Dermis blood vessel endothelial cell (primary cell): ENCODE measurements around the gene DNER. TPM values are rescaled to one million over a fixed set of nuclear protein-coding genes. Genes with fewer than 3 reads are reported as not detected.
A peak's percentile ranks its signal among the peaks of the same experiment; 100 is the strongest.
"Not testable (repeated sequence)": the region's sequence is repeated elsewhere in the genome, so short reads cannot be mapped to it uniquely, and the experiment has no call there.

Experiments used
- DNase-seq: peaks from one replicate; pipeline ENCODE4 v3.0.0; 2010
- total RNA-seq: library from RNA; depleted of rRNA; stranded (reverse); fragments of >200 nt; gene quantifications from 2 replicates; pipeline ENCODE4 v1.2.3, GENCODE V29; 2014

DNER gene
- total RNA-seq, 1 donor from 2014 or later: not detected

GRCh38 chr2:229616433-229616832, 97.9 kb downstream of the DNER start:
- no peak for DNase-seq

DNA sequence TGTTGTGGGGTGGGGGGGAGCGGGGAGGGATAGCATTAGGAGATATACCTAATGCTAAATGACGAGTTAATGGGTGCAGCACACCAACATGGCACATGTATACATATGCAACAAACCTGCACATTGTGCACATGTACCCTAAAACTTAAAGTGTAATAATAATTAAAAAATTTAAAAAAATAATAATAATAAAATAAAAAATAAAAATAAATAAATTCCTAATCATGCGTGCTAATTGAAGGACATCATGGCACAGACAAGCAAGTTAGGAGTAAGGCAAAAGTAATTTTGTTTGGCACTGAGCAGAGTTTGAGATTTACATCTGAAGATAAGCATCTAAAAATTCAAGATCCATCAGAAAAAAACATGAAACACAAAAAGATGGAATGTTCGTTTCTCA, 100.3 kb downstream of the DNER start:
- DNase-seq: not testable (repeated sequence)

DNA sequence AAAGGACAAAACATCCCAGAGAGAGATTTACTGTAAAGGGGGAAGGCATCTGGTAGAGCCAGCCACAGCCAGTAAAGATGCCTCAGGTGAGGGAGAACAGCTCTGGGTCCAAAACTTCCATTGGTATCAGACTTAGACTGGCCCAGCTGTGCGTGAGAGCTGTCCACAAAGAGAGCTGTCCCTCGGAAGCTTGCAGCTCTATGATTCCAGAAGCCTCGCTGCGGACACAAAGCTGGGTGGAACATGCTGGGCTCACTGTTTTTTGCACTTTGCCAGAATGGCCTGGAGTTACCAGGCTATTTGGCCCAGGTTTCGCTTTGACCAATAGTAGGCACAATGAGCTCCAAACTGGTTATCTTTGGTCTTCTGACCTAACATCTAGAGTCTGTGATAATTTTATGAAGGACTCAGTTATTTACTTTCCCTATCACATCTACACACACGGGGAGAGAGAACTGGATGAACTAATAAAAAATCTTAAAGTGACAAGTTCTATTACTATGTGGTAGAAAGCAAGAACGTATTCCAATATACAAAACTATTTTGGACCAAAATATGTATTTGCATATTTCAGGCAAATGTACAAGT, 101.9 kb downstream of the DNER start:
- no peak for DNase-seq

DNA sequence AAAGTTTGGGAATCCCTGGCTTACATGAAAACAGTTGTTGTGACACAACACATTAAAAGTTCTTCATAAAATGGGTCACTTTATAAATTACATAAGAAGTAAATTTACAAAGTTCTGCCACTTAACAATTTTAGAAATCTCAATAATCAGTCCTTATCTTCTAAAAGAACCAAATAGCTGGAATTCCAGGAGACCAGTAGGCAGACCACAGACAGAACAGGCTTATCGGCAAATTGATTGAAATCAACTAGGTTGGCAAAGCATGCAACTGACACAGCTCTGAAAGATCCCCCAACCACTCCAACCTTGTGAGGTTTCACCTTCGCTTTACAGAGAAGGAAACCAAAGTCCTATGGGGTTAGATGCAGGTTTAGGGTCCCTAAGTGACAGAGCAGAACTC, 103.0 kb downstream of the DNER start:
- no peak for DNase-seq

- peak; percentile 10 for DNase-seq
Observed at GRCh38 chr2:229610872-229611271, 103.5 kb downstream of the DNER start.

GRCh38 chr2:229610333-229610732, 104.0 kb downstream of the DNER start:
- peak; percentile 42 for DNase-seq

DNA sequence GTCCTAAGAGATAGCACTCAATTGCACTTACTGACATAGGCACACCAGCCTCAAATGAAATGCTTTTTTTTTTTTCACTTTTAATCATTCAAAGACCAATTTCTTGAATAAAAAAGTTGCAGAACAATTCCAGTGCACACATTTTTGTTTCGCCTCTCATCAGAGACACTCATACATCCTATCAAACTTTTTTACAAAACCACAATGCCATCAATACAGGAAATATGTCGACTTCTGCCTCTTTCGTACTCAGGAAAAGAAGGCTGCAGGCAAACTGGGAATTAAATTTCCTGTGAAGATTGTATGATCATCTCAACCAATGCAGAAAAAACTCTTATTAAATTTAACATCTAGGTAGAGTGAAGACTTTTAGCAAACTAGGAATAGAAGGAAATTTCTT, 112.4 kb downstream of the DNER start:
- DNase-seq: no peak

- no peak for DNase-seq
Observed at GRCh38 chr2:229601396-229601795, 113.0 kb downstream of the DNER start.

GRCh38 chr2:229598227-229598626, 116.1 kb downstream of the DNER start:
- DNase-seq: no peak

- DNase-seq: no peak
Observed at GRCh38 chr2:229596796-229597195, 117.6 kb downstream of the DNER start.

- no peak for DNase-seq
Observed at GRCh38 chr2:229591611-229592010, 122.7 kb downstream of the DNER start.

DNA sequence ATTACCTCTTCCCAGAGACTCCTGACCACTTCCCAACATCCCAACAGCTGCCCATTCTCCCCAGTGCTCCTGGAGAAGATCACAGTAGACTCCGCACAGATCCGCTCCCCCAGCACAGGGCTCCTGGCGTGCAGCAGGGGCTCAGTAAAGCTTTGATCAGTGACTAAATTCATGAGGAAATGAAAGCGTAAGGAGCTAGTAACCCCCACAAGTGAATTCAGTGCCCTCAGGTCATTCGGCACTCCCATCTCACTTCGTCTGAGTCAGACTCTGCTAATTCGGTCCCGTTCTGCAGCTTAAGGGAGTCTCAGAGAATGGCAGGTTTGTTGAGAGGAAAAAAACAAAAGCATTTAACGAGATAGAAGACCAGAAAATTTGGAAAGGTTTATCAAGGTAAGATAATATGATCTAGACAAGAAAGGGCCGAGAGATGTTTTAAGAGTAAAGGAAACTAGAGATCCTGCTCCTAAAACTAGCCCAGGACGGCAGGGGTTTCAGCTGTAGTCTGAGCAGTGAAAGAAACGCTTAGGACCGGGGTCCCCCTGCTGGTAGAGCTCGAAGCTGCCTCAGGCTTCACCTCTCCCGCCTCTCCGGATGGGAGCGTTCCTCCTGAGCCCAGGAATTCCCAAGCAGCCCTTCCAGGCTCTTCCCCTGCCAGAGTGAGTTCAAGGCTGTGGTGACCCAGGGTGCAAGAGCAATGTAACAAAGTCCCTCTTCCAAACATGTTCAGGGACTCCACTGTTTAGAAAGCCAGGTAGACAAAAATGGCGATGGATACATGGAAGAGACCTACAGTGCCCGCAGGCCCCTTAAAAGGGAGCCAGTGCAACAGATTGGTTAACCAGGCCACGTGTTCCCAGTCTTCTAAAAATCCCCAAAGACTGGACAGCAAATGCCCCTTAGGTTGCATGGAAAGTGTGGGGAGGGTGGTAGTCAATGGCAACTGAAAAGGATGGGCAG, 127.3 kb downstream of the DNER start:
- peak; percentile 86 for DNase-seq

- DNase-seq: no peak
Observed at GRCh38 chr2:229586012-229586411, 128.3 kb downstream of the DNER start.

DNA sequence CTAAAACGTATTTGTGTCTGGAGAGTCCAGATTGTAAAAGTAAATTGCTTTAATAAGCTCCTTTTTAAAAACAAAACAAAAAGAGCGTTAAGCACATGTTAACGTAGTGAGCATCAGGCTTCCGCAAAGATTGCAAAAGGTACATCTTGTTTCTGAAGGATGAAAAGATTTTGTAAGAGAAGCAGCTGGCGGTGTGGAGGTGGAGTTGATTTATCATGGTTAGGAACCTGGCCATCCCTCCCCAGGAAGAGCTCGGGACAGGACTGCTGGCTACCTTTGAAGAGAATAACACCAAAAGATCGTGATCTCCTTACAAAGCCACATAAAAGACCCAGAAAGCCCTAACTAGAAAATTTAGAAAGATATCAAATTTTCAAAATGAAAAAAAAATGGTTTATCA, 132.2 kb downstream of the DNER start:
- DNase-seq: no peak

DNA sequence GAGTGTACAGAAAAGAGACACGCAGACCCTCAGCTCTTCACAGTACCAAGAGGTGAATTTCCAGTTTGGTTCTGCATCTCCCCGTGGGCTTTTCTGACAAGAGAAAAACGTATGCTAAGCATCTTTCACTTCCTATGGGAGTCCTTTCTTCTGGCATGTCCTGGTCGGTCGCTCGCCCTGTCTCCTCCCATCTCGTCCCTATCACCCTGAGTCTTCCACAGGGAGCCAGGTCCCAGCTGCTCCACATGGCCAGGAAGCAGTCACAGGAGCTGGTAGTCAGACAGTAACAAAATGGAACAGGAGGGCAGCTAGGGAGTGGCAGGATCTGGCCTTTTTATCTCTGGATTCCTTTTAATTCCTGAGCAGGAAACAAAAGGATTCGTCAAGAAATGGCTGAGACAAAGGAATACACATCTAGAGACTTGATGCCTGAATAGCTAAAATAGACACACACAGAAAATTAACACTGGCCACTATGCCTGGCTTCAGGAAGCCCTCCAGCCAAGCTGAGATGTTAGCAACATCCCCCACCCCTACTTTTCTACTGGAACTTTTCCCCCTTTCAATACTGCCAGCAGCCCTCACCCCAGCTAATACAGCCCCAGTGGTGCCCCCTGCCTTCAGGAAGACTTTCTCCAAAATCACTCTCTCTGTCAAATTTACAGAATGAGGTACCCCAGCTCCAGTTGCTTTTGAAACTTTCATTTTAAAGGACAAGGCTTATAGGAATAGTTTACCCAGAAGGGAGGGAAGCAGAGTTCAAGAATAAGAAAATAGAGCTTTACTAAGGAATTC, 136.1 kb downstream of the DNER start:
- DNase-seq: no peak

- no peak for DNase-seq
Observed at GRCh38 chr2:229575569-229576315, 138.6 kb downstream of the DNER start.

DNA sequence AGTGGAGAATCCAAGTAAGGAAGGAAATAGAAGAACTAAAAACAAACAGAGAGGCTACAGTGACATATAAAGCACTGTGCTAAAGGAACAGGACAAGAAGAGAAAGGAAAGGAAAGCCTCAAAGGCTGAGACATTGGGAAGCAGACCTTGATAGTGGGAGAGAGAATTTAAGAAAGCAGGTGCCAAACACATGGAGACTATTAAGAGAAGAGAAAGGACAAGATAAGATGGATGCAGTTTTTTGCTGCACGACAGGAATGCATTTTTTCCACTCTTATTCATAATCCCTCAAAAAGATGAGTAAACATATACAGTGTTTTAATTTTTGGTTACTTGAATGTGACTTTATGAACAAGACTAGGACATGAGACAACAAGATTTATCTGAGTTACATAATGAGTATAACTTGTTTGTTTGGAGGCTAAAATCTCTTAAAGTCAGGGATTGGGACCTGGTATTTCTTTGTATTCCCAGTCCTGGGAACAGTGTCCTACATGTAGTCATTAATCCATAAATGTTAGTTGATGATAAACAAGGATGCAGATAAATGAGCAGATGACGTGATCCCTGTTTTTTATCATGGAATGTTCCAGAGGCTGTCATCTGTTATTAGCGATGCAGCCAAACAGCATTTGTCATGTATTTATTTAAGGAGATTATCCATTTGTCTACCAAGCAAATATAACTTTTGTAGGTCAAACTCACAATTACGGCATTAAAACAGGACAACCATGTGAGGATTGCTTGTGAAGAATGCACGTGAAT, 141.7 kb downstream of the DNER start:
- no peak for DNase-seq

DNA sequence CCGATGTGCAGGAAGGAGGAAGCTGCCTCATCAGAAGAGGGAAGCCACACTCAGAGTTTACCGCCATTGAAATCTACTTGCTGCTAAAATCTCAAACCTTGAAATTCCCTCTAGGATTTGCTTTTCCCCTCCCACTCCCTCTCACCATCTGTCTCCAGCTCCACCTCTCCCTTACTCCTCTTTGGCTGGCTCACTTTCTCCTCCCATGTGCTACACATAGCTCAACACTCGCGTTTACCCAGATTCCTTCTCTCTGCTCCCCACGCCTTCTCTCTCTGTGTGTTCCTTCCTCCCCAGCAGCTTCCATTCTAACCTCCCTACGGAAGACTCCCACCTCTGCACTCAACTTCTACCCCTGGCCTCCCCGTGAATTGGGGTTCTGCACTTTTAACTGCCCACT, 143.1 kb downstream of the DNER start:
- DNase-seq: no peak

GRCh38 chr2:229566370-229566769, 148.0 kb downstream of the DNER start:
- DNase-seq: no peak

GRCh38 chr2:229564300-229564907, 150.0 kb downstream of the DNER start:
- DNase-seq: no peak

- no peak for DNase-seq
Observed at GRCh38 chr2:229563388-229563787, 151.0 kb downstream of the DNER start.
